GM10266 (cell line): ENCODE measurements around the gene HAT1.
"Not testable (repeated sequence)": the region's sequence is repeated elsewhere in the genome, so short reads cannot be mapped to it uniquely, and the experiment has no call there.

Experiments
- DNase-seq: peaks from one replicate; pipeline ENCODE4 v3.0.0; 2012; ENCODE audit errors: extremely low spot score
- CTCF ChIP-seq: IDR thresholded peaks from 2 replicates; pipeline ENCODE4 v1.5.1; 2012; ENCODE audit warnings: mild to moderate bottlenecking, low read depth; ENCODE audit not compliant: control insufficient read depth, insufficient read depth; ENCODE audit errors: missing control alignments

HAT1 gene

GRCh38 chr2:171972329-171972982 lies 50.2 kb downstream of the HAT1 start:
- DNase-seq: no peak
- no peak for TF ChIP-seq CTCF

GRCh38 chr2:171979103-171979502 lies 56.8 kb downstream of the HAT1 start:
- no peak for DNase-seq
- TF ChIP-seq CTCF: no peak

GRCh38 chr2:171983924-171984323 lies 61.7 kb downstream of the HAT1 start:
- DNase-seq: not testable (repeated sequence)

- TF ChIP-seq CTCF: no peak
These were observed 62.8 kb downstream of the HAT1 start for GRCh38 chr2:171985076-171985475.

GRCh38 chr2:171986778-171987177 lies 64.5 kb downstream of the HAT1 start:
- no peak for TF ChIP-seq CTCF

More at GRCh38 chr2:171985076-171985475, 62.8 kb downstream of the HAT1 start:
- DNase-seq: no peak

GRCh38 chr2:171991027-171991426 lies 68.8 kb downstream of the HAT1 start:
- no peak for DNase-seq
- no peak for TF ChIP-seq CTCF

More at GRCh38 chr2:171986778-171987177, 64.5 kb downstream of the HAT1 start:
- DNase-seq: no peak

- no peak for DNase-seq
- TF ChIP-seq CTCF: no peak
These were observed 73.3 kb downstream of the HAT1 start for GRCh38 chr2:171995586-171995985.

- no peak for DNase-seq
- TF ChIP-seq CTCF: no peak
These were observed 73.8 kb downstream of the HAT1 start for GRCh38 chr2:171996021-171996420.

- DNase-seq: not testable (repeated sequence)
These were observed 74.8 kb downstream of the HAT1 start for GRCh38 chr2:171997031-171997430.
